ENCODE measurements around the gene SLC9A6.

Gene SLC9A6

DNA sequence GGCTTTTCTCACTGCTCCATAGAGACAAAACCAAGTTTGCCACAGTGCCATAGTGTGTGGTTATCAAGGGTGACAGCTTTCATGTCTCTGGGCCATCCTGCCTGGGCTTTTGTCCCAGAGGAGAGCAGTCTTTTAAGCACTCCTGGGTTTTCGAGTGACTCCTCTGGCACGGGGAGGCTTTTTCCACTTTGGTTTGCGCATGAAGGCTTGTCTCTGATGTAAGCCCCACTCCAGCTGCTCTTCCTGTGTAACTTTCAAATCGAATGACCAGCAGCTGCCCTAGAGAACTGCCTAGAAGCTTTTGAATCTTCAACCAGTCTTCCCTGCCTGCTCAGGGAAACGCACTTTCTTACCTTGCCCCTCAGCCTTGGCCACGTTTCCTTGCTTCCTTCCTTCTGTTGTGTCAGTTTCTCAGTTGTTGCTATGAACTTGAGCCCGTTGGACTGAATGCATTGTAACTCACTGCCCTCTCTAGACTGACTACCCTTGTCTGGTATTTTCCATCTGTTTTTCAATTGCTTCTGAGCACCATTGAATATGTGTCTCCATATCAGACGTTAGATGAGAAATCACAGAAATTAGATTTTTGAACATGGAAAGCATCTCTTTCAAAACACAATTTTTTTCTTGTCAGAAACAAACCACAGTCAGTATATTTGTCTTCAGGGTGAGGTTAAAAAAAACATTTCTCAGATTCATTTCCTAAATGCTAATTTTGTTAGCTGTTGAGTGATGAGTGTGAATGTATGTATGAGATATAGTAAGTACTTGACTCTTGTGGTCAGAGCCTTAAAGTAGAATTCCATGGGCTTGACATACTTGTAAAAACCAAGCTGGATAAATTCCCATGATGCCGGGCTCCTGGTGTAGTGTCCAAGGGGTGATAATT lies 45.3 kb downstream of the SLC9A6 start:
- DNase-seq, result no peak
- no peaks in the 10 kb centered on the region for H3K36me3 ChIP-seq
- H3K4me3 ChIP-seq (ENCODE audit: low read depth, low read length), result no peak overlapping the region
- no peaks in the 10 kb centered on the region for H3K9me3 ChIP-seq
- H3K27me3 ChIP-seq, result no peaks in the 10 kb centered on the region
- no peaks in the 10 kb centered on the region for H3K4me1 ChIP-seq
- TF ChIP-seq, protein P1, sequence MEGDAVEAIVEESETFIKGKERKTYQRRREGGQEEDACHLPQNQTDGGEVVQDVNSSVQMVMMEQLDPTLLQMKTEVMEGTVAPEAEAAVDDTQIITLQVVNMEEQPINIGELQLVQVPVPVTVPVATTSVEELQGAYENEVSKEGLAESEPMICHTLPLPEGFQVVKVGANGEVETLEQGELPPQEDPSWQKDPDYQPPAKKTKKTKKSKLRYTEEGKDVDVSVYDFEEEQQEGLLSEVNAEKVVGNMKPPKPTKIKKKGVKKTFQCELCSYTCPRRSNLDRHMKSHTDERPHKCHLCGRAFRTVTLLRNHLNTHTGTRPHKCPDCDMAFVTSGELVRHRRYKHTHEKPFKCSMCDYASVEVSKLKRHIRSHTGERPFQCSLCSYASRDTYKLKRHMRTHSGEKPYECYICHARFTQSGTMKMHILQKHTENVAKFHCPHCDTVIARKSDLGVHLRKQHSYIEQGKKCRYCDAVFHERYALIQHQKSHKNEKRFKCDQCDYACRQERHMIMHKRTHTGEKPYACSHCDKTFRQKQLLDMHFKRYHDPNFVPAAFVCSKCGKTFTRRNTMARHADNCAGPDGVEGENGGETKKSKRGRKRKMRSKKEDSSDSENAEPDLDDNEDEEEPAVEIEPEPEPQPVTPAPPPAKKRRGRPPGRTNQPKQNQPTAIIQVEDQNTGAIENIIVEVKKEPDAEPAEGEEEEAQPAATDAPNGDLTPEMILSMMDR (IDR thresholded peaks at IDR 0.05; ENCODE audit: low read depth, low read length), result no peak

DNA sequence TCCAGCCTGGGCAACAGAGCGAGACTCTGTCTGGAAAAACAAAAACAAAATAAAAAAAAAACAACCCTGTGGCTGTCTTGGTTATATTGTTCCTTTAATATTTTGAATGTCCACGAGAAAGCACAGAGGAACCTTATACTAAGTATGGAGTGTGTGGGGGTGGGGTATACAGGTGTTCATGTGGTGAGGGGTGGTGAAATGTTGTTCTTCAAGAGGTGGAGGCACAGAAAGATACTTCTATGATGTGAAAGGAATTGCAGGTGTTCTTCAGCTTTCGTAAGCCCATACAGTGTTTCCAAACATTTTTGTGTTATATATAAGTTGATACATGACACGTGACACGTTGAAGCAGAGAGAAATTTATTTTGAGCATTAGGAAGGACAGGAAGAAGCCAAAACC lies 46.4 kb downstream of the SLC9A6 start:
- Histone ChIP-seq H3K4me3 (ENCODE audit: low read depth, low read length) (no peak overlapping the region), H3K9me3 (no peaks in the 10 kb centered on the region), H3K4me1 (no peaks in the 10 kb centered on the region), H3K36me3 (no peaks in the 10 kb centered on the region), H3K27me3 (no peaks in the 10 kb centered on the region)
- TF ChIP-seq, protein P1 (IDR thresholded peaks at IDR 0.05; ENCODE audit: low read depth, low read length), result no peak
- DNase-seq, result no peak

DNA sequence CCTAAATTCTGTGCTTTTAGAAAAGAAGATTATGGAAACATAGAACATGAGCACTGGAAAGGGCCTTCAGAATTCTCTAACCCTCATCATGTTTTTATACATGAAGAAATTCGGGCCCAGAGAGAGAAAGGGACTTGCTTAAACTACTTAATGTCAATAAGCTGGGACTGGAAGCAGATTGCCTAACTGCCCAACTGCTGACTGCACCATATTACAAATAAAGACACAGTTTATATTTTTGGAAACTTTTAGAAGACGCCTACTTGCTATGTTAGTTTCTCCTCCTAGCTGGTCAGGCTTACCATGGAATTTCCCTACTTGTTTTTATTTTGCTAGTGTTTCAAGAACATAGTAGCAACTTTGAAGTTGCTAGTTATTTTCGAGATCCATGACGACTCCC lies 47.1 kb downstream of the SLC9A6 start:
- TF ChIP-seq, protein P1 (IDR thresholded peaks at IDR 0.05; ENCODE audit: low read depth, low read length), result no peak
- no peak for DNase-seq
- H3K27me3 ChIP-seq, result no peaks in the 10 kb centered on the region

DNA sequence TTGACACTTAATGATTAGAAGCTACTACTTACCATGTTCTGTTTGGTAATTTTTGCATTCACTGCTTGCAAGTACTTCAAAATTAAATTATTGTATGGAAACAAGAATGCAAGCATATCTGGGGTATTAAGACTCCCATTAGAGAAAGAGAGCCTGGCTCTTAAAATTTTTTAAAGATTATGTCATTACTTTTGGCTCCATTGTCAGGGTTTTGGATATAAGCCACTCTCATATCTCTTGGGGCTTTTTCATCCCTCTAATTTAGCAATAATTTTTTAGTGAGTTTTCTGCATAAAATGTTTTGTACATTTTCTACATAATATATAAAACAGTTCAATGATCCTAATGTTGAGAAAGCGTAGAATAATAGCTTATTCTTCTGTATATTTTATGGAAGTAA lies 49.4 kb downstream of the SLC9A6 start:
- DNase-seq, result no peak
- Histone ChIP-seq H3K4me1 (no peaks in the 10 kb centered on the region), H3K36me3 (no peaks in the 10 kb centered on the region), H3K4me3 (ENCODE audit: low read depth, low read length) (no peak overlapping the region), H3K27me3 (no peaks in the 10 kb centered on the region), H3K9me3 (no peaks in the 10 kb centered on the region)
- TF ChIP-seq, protein P1 (IDR thresholded peaks at IDR 0.05; ENCODE audit: low read depth, low read length), result no peak

More for the DNA sequence above, 47.1 kb downstream of the SLC9A6 start:
- Histone ChIP-seq H3K9me3 (no peaks in the 10 kb centered on the region), H3K4me1 (no peaks in the 10 kb centered on the region), H3K36me3 (no peaks in the 10 kb centered on the region), H3K4me3 (ENCODE audit: low read depth, low read length) (no peak overlapping the region)

DNA sequence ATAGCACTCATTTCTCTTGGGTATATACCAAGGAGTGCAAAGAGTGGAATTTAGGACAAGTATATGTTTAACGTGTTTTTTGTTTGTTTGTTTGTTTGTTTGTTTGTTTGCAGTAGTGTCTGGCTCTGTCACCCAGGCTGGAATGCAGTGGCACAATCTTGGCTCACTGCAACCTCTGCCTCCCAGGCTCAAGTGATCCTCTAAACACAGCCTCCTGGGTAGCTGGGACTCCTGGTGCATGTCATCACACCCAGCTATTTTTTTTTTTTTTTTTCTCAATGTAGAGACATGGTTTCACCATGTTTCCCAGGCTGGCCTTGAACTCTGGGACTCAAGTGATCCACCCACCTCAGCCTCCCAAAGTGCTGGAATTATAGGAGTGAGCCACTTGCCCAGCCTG lies 50.4 kb downstream of the SLC9A6 start:
- H3K4me1 ChIP-seq, result no peaks in the 10 kb centered on the region
- H3K4me3 ChIP-seq (ENCODE audit: low read depth, low read length), result no peak overlapping the region
- H3K27me3 ChIP-seq, result no peaks in the 10 kb centered on the region
- no peak for DNase-seq
- TF ChIP-seq, protein P1 (IDR thresholded peaks at IDR 0.05; ENCODE audit: low read depth, low read length), result no peak
- no peaks in the 10 kb centered on the region for H3K36me3 ChIP-seq
- H3K9me3 ChIP-seq, result no peaks in the 10 kb centered on the region

DNA sequence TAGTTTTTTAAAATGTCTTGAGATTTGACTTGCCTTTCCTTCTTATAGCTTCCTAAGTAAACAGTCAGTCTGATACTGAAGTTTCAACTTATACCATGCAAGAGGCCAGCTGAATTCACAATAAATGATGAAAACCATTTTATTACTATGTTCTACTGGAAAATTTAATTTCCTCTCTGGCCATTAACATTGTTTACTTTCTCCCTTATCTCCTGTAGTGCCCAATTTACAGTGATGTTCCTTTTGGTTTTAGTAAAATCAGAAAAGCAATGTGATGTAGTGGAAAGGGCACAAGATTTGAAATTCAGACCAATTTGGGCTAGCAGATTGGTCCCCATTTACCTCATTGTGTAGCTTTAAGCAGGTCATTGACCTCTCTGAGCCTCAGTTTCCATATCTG lies 54.2 kb downstream of the SLC9A6 start:
- Histone ChIP-seq H3K36me3 (no peaks in the 10 kb centered on the region), H3K4me1 (no peaks in the 10 kb centered on the region), H3K9me3 (no peaks in the 10 kb centered on the region), H3K27me3 (no peaks in the 10 kb centered on the region), H3K4me3 (ENCODE audit: low read depth, low read length) (no peak overlapping the region)
- TF ChIP-seq, protein P1 (IDR thresholded peaks at IDR 0.05; ENCODE audit: low read depth, low read length), result no peak
- DNase-seq, result no peak
